Activated CD8-positive, alpha-beta T cell treated with anti-CD3 and anti-CD28 coated beads, Interleukin-2, amount 10 ng/mL, durations not matched to agents 7 days and 5 days (primary cell): ENCODE results near the gene ACE. TPM values are rescaled to one million over a fixed set of nuclear protein-coding genes. Genes with fewer than 3 reads are reported as not detected.

Experiments used
- ATAC-seq: fragments of 150-1000 bp; cut with Tn5 transposase; one replicate; pipeline ENCODE4 v1.10.0; 2021; ENCODE audit warnings: moderate library complexity
- CTCF ChIA-PET: fragments of 350-600 bp; sonication (Branson Sonifier 250); formaldehyde crosslinking; loops from one replicate; lab custom pipeline; 2021; ENCODE audit warnings: antibody characterized with exemption; lab: Charles Lee
- POLR2A ChIA-PET: fragments of 350-600 bp; sonication (Branson Sonifier 250); formaldehyde crosslinking; loops from one replicate; lab custom pipeline; 2021; ENCODE audit warnings: antibody characterized with exemption; lab: Charles Lee
- DNase-seq: peaks from one replicate; pipeline ENCODE4 v3.0.0-alpha.2; 2020
- H3K27ac Mint-ChIP-seq: one replicate; pipeline ENCODE4 v1.8.0; 2021; ENCODE audit warnings: mild to moderate bottlenecking, mixed read lengths
- H3K27me3 Mint-ChIP-seq: one replicate; pipeline ENCODE4 v1.8.0; 2021; ENCODE audit warnings: low read depth, mixed read lengths
- H3K36me3 Mint-ChIP-seq: one replicate; pipeline ENCODE4 v1.8.0; 2021; ENCODE audit warnings: low read depth, mixed read lengths
- H3K4me1 Mint-ChIP-seq: one replicate; pipeline ENCODE4 v1.8.0; 2021; ENCODE audit warnings: low read depth, mixed read lengths
- H3K4me3 Mint-ChIP-seq: one replicate; pipeline ENCODE4 v1.8.0; 2021; ENCODE audit warnings: mild to moderate bottlenecking, mixed read lengths
- H3K9me3 Mint-ChIP-seq: one replicate; pipeline ENCODE4 v1.8.0; 2022; ENCODE audit warnings: mixed read lengths; ENCODE audit not compliant: insufficient read depth
- total RNA-seq, 2 experiments: library from RNA; stranded (reverse); gene quantifications; one replicate each; pipeline ENCODE4 v1.2.3, GENCODE V29; 2021

Gene ACE
- total RNA-seq, 2 experiments from 2014 or later = 0.18 TPM; not detected in 1

DNA sequence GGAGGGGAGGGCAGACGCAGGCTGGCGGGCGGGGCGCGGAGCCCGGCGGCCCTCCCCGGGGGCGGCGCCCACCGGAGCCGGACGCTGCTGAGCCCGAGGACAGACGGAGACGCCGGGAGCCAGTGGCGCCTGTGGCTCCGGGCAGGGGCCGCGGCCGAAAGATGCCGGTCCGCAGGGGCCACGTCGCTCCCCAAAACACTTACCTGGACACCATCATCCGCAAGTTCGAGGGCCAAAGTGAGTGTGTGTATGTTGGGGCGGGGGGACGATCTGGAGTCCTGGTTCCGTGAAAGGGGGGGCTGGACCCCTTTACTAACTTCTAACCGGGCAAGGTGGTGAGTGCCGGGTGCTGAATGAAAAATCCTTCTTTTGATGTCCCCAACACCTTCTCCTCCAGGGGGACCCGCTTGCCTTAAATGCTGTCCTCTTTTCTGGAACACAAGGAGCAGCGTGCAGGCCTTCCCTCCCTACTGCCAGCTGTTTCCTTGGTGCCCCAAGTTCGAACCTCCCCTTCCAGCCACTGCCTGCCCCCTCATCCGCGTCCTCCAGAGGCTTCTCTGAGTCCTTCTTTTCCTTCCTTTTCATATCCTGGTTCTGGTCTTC is 46.5 kb downstream of the ACE start, which contains the start of gene KCNH6:
TSS of gene KCNH6 (plus strand) at position 106 of the 603 bp plus-strand sequence. CDS start at position 162, 56 bp downstream.
- Mint-ChIP-seq H3K27ac (no peak within 1 kb of the TSS), H3K9me3 (no peaks in the 10 kb centered on the region), H3K36me3 (no peaks in the 10 kb centered on the region), H3K4me3 (no peak within 1 kb of the TSS), H3K27me3 (peaks cover 14% of the 10 kb centered on the region), H3K4me1 (peaks cover 5% of the 10 kb centered on the region)
- ATAC-seq (no peak), DNase-seq (no peak)
- CTCF ChIA-PET = interaction anchor here (1.7 kb wide), 1 partner anchor 89 kb away, joined by 4 read pairs; no protein-coding TSS in a partner anchor
- POLR2A ChIA-PET = interaction anchor here (1.5 kb wide), 1 partner anchor 99 kb away, joined by 3 read pairs; the partner anchor contains the start of gene MAP3K3

DNA sequence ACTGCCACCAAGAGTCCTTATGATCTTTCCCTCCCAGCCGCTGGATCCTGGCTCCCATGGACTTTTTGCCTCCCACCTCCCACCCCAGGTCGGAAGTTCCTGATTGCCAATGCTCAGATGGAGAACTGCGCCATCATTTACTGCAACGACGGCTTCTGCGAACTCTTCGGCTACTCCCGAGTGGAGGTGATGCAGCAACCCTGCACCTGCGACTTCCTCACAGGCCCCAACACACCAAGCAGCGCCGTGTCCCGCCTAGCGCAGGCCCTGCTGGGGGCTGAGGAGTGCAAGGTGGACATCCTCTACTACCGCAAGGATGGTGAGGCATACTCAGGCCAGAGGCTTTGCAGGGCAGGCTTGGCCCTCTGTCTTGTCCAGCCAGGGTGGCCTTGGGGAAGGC is 47.2 kb downstream of the ACE start:
- Mint-ChIP-seq H3K9me3 (no peaks in the 10 kb centered on the region), H3K27ac (no peak overlapping the region), H3K27me3 (peaks cover 14% of the 10 kb centered on the region), H3K4me1 (peaks cover 5% of the 10 kb centered on the region), H3K36me3 (no peaks in the 10 kb centered on the region), H3K4me3 (no peak overlapping the region)
- ATAC-seq (no peak), DNase-seq (no peak)
- POLR2A ChIA-PET = no interaction called here
- CTCF ChIA-PET = no interaction called here

DNA sequence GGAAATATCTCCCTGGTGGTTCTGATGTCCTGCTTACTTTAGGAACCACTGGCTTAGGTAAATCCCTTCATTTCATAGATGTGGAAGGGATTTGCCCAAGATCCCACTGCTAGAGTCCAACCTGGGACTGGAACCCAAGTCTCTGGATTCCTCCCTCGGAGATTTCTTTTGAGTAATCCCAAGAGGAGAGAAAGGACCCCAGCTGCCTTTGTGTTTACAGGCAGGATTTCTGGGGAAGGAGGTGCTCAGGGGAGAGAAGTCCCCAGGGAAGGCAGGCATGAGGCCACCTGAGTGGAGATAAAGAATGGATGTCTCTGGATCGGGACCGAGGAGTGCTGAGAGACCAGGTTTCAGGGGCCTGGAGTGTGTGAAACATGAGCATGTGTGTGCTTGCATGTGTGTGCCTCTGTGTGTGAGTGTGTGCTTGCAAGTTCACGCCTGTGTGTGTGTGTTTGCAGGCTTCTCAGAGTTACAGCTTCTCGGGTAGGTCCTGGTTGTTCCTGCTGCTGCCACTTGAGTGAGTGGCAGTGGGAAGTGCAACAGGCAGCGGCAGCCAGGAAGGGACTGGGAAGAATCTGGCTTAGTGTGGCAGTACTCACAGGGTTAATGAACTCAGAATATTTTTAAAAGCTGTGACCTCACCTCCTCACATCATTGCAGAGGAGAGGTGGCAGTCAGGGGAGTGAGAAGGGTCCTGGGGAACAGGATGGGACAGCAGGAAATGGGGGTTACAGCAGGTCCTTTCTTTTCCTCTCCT is 48.5 kb downstream of the ACE start:
- Mint-ChIP-seq H3K4me3 (no peak overlapping the region), H3K27ac (no peak overlapping the region), H3K27me3 (peaks cover 14% of the 10 kb centered on the region), H3K4me1 (peaks cover 5% of the 10 kb centered on the region), H3K36me3 (no peaks in the 10 kb centered on the region), H3K9me3 (no peaks in the 10 kb centered on the region)
- DNase-seq = no peak
- ChIA-PET POLR2A (no interaction called here), CTCF (no interaction called here)
- no peak for ATAC-seq

DNA sequence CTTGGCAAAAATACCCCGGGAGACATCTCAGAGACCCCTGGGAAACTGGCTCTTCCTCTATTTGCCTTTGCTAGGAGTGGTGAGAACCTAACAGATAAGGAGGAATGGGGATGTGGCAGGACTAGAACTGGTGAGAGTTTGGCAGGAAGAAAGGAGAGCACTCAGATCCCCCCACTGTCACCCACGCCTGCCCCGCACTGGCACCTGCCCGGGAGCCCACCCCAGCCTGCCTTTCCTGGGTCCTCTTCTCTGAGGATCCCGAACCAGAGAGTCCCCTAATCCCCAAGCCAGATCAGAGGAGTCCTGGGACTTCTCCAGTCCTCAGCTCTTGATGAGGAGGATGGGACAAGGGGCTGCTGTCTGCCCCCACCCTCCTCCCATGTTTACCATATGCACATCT is 50.0 kb downstream of the ACE start:
- no peak for ATAC-seq
- Mint-ChIP-seq H3K4me3 (no peak overlapping the region), H3K27me3 (peaks cover 11% of the 10 kb centered on the region), H3K4me1 (peaks cover 5% of the 10 kb centered on the region), H3K27ac (no peak overlapping the region), H3K9me3 (no peaks in the 10 kb centered on the region), H3K36me3 (no peaks in the 10 kb centered on the region)
- ChIA-PET POLR2A (no interaction called here), CTCF (no interaction called here)
- DNase-seq = no peak

DNA sequence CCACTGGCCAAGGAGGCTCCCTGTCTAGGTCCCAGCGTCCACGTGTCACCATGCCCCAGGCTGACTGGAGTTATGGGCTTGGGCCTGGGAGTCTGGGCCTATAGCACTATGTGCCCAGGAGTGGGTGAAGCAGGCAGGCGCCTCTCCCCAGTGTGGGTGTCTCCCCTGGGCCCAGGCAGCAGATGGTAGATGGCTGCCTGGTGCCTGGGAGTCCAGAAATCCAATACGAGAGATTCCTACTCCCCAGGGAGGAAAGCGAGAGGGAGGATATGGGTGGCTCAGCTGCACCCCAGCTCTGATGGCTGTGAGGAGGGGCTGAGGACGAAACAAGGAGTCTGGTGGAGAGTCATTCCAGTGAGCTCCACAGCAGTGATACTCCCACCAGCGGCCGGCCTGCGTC is 51.3 kb downstream of the ACE start:
- no peak overlapping the region for H3K4me3 Mint-ChIP-seq
- no peak for ATAC-seq
- peaks cover 8% of the 10 kb centered on the region for H3K27me3 Mint-ChIP-seq
- no peak for DNase-seq
- ChIA-PET POLR2A (interaction anchor here (0.6 kb wide), 1 partner anchor 63 kb away, joined by 4 read pairs; no protein-coding TSS in a partner anchor), CTCF (no interaction called here)
- H3K27ac Mint-ChIP-seq = no peak overlapping the region
- no peaks in the 10 kb centered on the region for H3K36me3 Mint-ChIP-seq
- H3K9me3 Mint-ChIP-seq = no peaks in the 10 kb centered on the region
- peaks cover 5% of the 10 kb centered on the region for H3K4me1 Mint-ChIP-seq

DNA sequence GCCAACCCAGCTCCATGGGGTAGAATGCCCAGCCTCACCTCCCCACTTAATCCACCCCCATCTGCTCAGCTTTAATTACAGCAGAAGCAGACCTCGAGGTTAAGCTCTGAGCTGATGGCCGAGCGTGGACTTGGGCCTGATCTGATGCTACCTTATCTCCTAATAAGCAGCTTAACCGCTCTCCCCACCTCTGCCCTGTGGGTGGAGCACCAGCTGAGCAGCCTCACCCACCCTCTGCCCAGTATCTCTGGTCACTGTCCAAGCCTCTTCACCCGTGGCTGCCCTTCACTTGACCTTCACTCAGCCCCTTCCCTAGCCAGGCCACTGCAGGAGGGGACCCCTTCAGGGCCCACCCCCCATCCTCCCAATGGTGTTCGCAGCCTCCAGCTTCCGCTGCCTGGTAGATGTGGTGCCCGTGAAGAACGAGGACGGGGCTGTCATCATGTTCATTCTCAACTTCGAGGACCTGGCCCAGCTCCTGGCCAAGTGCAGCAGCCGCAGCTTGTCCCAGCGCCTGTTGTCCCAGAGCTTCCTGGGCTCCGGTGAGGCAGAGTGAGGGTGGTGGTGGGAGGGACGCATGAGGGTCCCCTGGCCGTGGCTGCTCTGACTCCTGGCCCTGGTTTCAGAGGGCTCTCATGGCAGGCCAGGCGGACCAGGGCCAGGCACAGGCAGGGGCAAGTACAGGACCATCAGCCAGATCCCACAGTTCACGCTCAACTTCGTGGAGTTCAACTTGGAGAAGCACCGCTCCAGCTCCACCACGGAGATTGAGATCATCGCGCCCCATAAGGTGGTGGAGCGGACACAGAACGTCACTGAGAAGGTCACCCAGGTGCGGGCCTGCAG is 53.1 kb downstream of the ACE start:
- CTCF ChIA-PET = interaction anchor here (2.5 kb wide), 1 partner anchor 82 kb away, joined by 9 read pairs; no protein-coding TSS in a partner anchor
- H3K27ac Mint-ChIP-seq = no peak overlapping the region
- H3K27me3 Mint-ChIP-seq = no peaks in the 10 kb centered on the region
- DNase-seq = no peak
- H3K4me1 Mint-ChIP-seq = no peaks in the 10 kb centered on the region
- H3K4me3 Mint-ChIP-seq = no peak overlapping the region
- no peak for ATAC-seq
- POLR2A ChIA-PET = interaction anchor here (0.9 kb wide), 1 partner anchor 27 kb away, joined by 3 read pairs; no protein-coding TSS in a partner anchor
- no peaks in the 10 kb centered on the region for H3K36me3 Mint-ChIP-seq
- no peaks in the 10 kb centered on the region for H3K9me3 Mint-ChIP-seq

DNA sequence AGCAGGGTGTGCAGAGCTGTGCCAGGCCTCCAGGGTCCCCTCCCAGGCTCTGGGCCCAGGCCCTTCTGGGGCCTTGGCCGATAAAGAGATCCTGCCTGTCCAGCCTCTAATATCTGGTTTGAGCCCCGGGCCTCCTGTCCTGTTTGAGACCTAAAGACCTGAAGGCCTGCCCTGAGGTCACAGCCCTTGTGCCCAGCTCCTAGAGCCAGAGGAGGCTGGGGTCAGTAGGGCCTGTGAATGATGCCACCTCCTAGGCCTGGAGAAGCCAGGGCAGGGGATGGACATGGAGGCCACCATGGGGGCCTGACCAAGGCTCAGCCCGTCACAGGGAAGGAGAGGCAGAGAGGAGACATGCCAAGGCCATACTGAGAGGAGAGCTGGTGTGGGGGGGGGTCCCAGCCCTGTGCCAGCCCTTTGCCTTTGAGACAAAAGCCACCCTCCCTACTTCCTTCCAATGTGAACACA is 53.7 kb downstream of the ACE start:
- H3K27ac Mint-ChIP-seq = no peak overlapping the region
- POLR2A ChIA-PET = no interaction called here
- ATAC-seq (no peak), DNase-seq (no peak)
- H3K4me3 Mint-ChIP-seq = no peak overlapping the region
- no peaks in the 10 kb centered on the region for H3K27me3 Mint-ChIP-seq
- no peaks in the 10 kb centered on the region for H3K4me1 Mint-ChIP-seq
- H3K9me3 Mint-ChIP-seq = no peaks in the 10 kb centered on the region
- H3K36me3 Mint-ChIP-seq = no peaks in the 10 kb centered on the region
- CTCF ChIA-PET = interaction anchor here (2.5 kb wide), 1 partner anchor 81 kb away, joined by 9 read pairs; no protein-coding TSS in a partner anchor

DNA sequence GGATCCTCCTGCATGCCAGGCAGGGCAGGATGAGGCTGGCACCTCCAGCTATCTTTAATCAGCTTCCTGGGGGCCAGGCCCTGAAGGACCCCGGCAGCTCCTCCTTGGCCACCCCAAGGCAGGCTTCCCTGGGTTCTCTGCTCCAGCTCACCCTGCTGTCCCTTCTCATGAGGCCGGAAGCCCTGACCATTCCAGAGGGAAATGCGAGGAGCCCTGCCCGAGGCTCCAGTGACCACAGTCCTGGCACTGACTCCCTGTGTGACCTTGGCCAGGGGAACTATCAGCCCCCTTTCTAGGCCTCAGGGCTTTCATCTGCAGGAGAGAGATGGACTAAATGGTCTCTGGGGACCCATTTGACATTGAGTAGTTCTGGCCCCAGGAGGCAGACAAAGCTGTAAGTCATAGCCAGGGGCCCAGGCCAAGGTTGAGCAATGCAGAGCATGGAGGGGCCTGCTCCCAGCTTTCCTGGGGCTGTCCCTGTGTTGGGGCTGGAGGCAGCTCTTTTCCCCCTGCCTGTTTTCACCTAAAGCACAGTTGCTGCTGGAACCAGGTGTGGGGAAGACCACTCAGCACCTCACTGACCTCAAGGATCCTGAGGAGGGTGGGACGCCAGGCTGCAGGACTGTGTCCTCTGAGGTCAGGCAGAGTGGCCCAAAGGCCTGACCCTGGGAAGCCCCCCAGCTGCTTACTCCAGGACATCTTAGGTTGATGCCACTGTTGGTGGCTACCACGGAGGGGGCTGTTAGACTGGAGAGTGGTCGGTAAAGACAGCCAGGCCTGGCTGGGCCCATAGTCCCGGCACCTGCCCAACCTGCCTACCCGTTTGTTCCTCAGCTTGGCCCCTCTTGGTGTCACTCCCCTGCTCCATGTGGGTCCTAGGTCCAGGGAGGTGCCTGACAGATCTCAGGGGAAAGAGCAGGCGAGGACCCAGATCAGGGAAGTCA is 54.4 kb downstream of the ACE start:
- Mint-ChIP-seq H3K27ac (no peak overlapping the region), H3K9me3 (no peaks in the 10 kb centered on the region), H3K4me3 (no peak overlapping the region), H3K27me3 (no peaks in the 10 kb centered on the region), H3K36me3 (no peaks in the 10 kb centered on the region), H3K4me1 (no peaks in the 10 kb centered on the region)
- DNase-seq (no peak), ATAC-seq (no peak)
- POLR2A ChIA-PET = no interaction called here
- CTCF ChIA-PET = interaction anchor here (2.5 kb wide), 1 partner anchor 81 kb away, joined by 9 read pairs; no protein-coding TSS in a partner anchor

DNA sequence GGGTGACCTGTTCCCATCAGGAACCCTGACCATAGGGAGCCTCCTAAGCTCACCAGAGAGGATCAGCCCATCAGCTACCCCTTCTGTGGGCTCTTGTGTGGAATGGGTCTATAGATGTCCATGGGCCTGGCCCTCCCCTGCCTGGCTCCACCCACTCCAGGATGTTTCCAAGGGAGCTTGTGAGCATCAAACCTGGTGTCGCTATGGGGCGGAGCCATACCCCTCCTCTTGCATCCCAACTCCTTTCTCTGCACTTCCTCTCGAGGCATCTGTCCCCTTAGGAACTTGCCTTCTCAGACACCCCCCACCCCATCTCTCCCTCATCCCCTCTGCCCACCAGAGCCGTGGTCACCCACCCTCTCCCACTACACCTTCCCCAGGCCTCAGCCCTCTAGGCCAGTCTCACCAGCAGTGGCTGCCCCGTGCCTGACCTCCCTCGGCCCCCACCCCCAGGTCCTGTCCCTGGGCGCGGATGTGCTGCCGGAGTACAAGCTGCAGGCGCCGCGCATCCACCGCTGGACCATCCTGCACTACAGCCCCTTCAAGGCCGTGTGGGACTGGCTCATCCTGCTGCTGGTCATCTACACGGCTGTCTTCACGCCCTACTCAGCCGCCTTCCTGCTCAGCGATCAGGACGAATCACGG is 56.7 kb downstream of the ACE start:
- ChIA-PET POLR2A (no interaction called here), CTCF (no interaction called here)
- H3K4me3 Mint-ChIP-seq = no peak overlapping the region
- no peaks in the 10 kb centered on the region for H3K9me3 Mint-ChIP-seq
- peaks cover 6% of the 10 kb centered on the region for H3K4me1 Mint-ChIP-seq
- H3K36me3 Mint-ChIP-seq = no peaks in the 10 kb centered on the region
- H3K27me3 Mint-ChIP-seq = peaks cover 13% of the 10 kb centered on the region
- ATAC-seq (no peak), DNase-seq (no peak)
- H3K27ac Mint-ChIP-seq = no peak overlapping the region

DNA sequence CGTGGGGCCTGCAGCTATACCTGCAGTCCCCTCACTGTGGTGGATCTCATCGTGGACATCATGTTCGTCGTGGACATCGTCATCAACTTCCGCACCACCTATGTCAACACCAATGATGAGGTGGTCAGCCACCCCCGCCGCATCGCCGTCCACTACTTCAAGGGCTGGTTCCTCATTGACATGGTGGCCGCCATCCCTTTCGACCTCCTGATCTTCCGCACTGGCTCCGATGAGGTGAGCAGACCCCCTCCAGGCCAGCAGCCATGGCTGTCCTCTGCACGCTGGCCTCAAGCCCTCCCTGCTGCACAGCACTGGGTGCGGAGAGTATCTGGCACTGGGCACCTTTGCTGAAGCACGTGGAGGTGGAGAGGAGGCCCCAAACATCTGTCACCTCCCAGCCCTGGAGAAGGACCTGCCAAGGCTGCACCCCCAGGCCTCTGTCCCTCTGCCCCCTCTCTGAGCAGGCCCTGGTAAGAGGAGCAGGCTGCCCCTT is 57.3 kb downstream of the ACE start:
- no peak for ATAC-seq
- Mint-ChIP-seq H3K4me1 (peaks cover 6% of the 10 kb centered on the region), H3K9me3 (no peaks in the 10 kb centered on the region), H3K27me3 (peaks cover 19% of the 10 kb centered on the region), H3K4me3 (no peak overlapping the region), H3K27ac (no peak overlapping the region), H3K36me3 (no peaks in the 10 kb centered on the region)
- POLR2A ChIA-PET = no interaction called here
- no peak for DNase-seq
- CTCF ChIA-PET = no interaction called here
